Stimulated activated CD4-positive, alpha-beta T cell treated with anti-CD3 and anti-CD28 coated beads, Interleukin-4, amount 100 ng/mL, for 24 hours (primary cell): ENCODE measurements around the gene AK1.
"Not testable (repeated sequence)": the region's sequence is repeated elsewhere in the genome, so short reads cannot be mapped to it uniquely, and the experiment has no call there.

ENCODE experiments used
- DNase-seq: peaks from one replicate; pipeline ENCODE4 v3.0.0-alpha.2; 2020

The AK1 gene

DNA sequence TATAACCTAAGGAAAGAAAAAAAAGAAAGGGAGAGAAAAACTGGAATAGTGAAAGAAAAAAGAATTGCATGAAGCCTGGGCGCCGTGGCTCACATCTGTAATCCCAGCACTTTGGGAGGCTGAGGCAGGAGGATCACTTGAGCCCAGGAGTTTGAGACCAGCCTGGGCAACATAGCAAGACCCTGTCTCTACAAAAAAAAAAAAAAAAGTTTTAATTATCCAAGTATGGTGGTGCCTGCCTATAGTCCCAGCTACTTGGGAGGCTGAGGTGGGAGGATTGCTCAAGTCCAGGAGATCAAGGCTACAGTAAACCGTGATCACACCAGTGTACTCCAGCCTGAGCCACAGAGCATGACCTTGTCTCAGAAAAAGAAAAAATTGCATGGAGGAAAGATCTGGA is 4.2 kb upstream of the AK1 start:
- DNase-seq: not testable (repeated sequence)

DNA sequence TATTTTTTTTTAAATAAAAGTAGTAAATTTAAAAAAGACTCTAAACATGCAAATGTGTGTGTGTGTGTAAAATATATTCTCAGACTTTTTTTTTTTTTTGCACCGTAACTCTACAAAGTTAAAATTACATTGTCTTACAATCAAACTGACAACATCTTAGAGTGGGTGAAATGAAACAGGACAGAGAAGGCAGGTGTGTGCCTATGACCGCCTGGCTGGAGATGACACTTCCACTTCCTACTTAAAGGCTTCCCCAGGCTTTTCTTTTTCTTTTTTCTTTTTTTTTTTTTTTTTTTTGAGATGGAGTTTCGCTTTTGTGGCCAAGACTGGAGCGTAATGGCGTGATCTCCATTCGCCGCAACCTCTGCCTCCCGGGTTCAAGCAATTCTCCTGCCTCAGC is 2.7 kb upstream of the AK1 start:
- no peak for DNase-seq

DNA sequence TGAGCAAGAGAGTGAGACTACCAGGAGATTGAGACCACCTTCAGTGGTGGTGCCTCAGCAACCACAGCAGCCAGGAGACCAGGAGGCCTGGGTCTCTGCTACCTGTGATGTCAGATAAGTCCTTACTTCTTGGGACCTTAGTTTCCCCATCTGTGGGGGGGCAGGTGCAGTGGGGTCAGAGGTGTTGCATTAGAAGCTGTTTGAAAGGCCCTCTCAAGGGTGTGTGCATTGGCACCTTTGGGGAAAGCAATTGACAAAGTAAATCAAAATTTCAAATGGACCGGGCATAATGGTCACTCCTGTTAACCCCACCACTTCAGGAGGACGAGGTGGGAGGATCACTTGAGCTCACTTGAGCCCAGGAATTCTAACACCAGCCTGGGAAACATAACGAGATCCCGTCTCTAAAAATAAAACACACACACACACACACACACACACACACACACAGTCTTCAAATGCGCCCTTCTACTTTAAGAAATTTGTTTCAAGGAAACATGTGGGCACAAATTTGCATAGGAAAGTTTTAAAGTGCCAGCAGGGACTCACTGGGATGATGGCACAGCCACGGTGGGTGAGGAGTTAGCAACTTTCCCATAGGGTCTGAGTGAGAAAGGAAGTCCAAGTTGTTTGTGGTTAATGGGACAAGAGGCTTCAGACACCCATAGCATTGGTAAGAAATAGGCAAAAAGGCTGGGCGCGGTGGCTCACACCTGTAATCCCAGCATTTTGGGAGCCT is 1.3 kb upstream of the AK1 start:
- no peak for DNase-seq

DNA sequence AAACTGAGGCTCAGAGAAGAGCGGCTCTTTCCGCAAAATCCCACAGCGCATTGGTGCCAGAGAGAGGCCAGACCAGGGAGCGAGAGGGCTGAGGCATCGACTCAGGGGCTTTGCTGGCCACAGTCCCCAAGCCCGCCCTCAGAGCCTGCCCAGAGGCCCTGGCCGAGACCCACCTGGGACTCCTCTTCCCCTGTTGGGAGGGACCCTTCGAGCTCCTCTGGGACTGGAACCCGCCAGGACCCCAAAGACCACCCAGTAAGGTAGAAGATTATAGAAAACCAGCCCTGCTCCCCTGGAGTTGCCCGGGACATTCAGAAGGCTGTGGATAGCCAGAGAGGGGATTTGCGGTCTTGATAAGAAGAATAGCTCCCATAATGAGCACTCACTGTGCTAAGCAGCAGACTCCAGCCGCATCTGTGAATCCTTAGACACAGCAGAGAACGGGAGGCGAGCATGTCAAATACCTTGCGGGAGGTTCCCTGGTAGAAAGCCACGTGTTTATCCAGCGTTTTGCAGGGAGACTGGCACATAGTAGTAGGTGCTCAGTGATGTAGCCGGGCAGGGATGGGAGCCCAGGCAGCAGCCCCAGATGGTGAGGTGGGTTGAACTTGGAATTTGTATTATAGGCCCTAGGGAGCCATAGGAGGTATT is 651 bp upstream of the AK1 start:
- DNase-seq: no peak

GRCh38 chr9:127876764-127877562 is 512 bp downstream of the AK1 start:
- DNase-seq: no peak

- no peak for DNase-seq
These were observed 1.3 kb downstream of the AK1 start for GRCh38 chr9:127876026-127876763.

GRCh38 chr9:127875306-127875966 is 2.0 kb downstream of the AK1 start:
- no peak for DNase-seq

DNA sequence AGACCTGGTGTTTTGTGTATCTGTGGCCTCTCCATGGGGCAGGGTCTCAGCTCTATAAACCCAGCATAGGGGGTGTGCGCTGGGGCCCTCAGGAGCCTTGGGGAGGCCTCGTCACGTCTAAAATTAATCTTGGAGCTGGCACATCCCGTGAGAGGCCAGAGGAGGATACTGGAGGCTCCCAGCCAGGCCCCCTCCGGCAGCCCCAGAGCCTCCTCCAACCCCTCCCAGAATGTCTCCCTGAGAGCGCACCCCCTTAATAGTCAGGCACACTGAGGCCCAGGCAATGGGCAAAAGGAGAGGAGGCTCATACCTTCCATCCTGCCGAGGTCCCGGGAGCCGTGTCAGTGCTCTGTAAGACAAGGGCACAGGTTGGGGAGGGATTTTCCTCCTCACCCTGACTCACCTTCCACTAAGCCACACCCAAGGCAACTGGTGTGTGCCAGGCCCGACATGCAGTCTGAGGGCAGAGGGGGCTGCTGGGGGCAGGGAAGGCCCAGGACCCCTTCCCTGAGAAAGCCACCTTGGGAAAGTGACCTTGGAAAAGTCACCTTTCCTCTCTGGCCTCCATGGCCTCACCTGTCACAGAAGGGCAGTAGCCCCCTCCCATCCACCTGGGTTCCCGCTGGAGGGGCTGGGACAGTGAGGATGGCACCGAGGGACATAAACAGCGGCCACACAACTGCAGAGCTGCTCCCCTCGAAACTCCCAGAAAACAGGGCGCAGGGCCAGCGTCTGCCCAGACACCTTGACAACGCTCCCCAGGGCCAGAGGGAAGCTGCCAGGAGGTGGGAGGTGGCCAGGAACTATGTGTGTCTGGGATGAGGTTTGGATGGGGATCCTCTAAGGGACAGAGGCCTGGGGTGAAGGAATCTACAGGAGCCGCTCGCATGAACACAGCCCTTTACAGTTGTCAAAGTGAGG is 2.9 kb downstream of the AK1 start:
- DNase-seq: no peak

GRCh38 chr9:127873886-127874285 is 3.6 kb downstream of the AK1 start:
- no peak for DNase-seq

- DNase-seq: no peak
These were observed 4.2 kb downstream of the AK1 start for GRCh38 chr9:127873223-127873691.

- DNase-seq: no peak
These were observed 4.9 kb downstream of the AK1 start for GRCh38 chr9:127872369-127873222.

DNA sequence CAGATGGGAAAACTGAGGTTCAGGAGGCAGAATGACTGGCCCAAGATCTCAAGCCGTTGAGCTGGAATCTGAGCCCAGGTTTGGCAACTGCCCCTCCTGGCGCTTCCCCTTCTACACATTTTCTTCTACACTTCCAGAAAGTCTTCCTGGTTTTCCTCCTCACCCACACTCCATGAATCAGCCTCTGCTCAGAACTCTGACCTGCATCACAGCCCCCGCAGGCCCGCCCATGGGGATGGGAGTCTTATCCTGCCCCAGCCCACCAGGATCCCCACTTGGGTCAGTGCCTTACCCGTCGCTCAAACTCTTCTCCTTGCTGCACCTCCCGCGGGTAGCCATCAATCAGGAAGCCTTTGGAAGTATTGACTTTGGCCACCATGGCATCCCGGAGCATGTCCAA is 5.9 kb downstream of the AK1 start:
- no peak for DNase-seq

- DNase-seq: no peak
These were observed 6.6 kb downstream of the AK1 start for GRCh38 chr9:127870887-127871286.

GRCh38 chr9:127870153-127870491 is 7.4 kb downstream of the AK1 start:
- not testable (repeated sequence) for DNase-seq

DNA sequence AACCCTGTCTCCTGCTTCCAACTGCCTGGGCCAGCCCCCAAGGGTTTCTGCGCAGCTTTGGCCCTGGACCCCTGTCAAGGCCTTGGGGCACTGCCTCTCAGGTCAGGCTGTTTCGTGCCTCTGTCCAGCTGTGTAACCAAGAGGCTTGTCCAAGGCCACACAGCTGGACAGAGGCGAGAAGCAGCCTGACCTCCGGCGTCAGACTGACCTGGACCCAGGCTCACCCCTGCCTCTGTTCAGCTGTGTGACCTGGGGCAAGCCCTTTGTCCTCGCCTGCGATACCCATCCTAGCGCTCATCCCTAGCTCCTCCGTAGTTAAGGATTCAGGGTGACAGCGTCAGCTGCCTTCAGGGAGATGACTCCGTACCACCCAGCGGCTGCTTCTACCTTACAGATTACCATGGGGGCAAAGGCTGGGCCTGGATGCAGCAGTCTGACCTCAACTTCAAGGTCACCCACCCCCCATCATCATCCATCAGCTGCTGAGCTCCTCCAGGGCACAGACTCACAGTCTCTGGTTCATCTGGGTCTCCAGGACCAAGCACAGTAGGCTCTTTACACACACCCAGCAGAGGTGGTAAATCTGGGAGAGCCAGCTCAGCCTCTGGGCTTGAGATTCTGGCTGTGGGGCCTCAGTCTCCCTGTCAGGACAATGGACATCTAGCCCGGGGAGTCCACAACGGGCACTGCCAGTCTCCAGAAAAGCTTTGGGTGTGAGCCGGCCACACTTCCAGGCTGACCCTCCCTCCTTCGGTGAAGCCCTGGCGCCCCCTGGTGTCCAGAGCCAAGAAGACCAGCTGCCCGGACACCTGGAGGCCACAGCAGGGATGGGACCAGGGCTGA is 7.9 kb downstream of the AK1 start:
- DNase-seq: peak; percentile 87

DNA sequence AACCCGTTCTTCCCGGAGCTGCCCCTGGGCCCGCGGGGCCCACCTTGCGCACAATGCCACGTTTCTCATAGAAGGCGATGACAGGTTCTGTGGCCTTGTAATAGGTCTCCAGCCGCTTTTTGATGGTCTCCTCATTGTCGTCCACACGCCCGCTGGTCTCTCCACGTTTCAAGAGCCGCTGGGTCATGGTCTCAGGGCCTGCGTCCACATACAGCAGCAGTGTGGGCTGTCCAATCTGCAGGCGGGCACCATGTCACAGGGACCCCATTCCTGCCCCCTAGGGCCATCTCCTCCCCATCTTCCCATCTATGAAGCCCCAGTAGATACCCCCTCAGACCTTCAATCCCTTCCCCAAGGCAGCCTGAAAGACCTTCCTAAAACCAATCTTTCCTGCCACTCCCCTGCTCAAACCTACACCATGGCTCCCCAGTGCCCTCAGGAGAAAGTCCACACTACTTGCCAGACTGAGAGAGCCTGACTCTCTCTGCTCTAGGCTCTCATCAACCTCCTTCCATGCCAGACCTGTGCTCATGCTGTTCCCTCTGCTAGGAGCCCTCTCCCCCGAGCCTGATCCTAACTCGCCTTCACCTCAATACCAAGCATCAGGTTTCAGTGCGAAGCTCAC is 9.1 kb downstream of the AK1 start:
- DNase-seq: no peak

DNA sequence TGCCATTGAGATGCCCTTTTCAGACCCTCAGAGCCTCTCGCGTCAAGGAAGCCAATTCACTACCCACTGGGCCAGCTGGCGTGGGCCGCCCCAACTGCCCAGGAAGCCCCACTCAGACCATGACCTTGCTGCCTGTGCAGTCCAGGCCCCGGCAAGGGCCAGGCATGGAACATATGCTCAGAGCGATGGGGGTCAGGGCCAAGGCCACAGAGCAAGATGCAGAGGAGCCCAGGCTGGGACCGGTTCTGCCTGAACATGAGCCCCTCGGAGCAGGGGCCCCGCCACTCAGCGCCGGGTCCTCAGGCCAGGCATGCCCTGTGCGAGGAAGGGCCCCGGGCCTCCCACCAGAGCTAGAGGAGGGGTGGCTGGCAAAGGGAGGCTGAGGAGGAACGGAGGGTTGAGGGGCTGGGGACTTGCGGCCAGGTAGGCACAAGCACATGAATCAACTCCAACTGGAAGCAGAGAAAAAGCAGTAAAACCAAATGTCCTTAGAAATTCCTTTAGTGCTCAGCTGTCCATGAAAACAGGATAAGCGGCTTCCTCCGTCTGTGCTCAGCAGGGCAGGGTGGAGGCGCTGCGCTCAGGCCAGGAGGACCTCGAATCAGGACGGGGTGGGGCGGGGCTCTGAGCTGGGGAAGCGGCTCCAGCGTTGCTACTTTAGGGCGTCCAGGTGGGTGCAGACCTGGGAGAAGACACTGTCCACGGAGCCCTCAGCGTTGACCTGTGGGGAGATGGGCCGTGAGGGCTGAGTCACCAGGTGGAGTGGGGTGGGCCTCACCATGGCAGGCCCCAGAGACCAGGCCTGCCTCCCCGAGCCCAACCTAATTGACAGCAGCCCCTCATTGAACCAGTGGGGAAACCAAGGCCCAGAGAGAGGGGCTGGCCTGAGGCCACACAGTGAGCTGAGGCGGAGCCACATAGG is 9.9 kb downstream of the AK1 start:
- no peak for DNase-seq

DNA sequence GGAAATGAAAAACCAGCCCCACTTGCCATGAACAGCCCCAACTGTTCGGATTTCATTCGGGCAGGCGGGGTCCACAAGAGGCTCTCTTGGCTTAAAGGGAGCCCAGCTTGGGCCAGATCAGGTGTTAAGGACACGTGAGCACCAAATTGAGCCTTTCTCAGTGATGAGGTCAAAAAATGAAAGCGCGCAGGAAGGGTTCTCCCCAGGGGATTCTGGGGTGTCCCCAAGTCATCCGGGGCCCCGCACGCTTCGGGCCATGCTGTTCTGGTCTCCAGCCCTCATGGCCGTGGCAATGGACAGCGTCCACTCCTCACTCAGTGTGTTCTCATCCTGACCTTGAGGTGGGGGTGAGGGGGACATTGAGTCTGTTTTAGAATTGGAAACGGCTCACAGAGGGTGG is 10.9 kb downstream of the AK1 start:
- no peak for DNase-seq
